Hematopoietic multipotent progenitor cell treated with erythropoietin and hydrocortisone succinate and interleukin-3 and kit ligand, for 8 days (in vitro differentiated cells): ENCODE data around the gene KCNJ5.
"Not testable (repeated sequence)": the region's sequence is repeated elsewhere in the genome, so short reads cannot be mapped to it uniquely, and the experiment has no call there.

Experiments
- DNase-seq: peaks from one replicate; pipeline ENCODE4 v3.0.0-alpha.2; 2015

Gene KCNJ5

DNA sequence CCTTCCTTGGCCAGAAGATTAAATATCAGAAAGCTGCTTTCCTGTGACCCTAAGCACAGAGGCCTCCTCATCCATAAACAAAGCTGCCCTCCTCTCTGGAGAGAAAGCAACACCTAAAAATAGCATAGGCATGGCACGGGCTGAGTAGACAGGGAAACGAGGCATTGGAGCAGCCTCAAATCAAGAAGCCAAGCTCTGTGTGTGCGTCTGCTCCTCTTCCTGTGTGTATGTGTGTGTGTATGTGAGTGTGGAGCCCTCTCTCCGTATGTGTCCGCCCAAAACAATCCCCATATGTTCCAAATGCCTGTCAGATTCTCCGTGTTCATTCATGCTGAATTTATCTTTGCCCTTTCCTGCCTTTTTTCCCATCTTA, 24.0 kb downstream of the KCNJ5 start:
- no peak for DNase-seq

GRCh38 chr11:128916037-128916572, 24.9 kb downstream of the KCNJ5 start:
- no peak for DNase-seq

DNA sequence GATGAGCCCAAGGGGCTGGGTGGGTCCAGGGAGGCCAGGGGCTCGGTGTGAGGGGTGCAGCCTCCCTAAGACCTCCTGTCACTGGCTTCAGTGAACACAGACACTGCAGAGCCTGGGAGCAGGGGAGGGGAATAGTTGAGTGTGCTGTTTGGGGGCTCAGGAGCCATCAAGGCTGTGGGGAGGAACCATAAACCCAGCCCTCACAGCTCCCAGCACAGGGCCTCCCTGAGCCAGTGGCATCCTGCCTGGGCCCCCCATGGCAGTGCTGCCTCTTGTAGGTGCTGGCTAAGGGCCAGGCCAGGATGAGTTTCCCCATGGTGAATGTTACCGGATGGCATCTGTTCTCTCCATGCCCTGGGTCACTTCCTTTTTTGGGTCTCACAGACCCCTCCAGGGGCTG, 25.5 kb downstream of the KCNJ5 start:
- no peak for DNase-seq

GRCh38 chr11:128917144-128917724, 26.1 kb downstream of the KCNJ5 start:
- DNase-seq, result no peak

- DNase-seq, result no peak
These were observed 28.1 kb downstream of the KCNJ5 start for GRCh38 chr11:128919216-128919615.

DNA sequence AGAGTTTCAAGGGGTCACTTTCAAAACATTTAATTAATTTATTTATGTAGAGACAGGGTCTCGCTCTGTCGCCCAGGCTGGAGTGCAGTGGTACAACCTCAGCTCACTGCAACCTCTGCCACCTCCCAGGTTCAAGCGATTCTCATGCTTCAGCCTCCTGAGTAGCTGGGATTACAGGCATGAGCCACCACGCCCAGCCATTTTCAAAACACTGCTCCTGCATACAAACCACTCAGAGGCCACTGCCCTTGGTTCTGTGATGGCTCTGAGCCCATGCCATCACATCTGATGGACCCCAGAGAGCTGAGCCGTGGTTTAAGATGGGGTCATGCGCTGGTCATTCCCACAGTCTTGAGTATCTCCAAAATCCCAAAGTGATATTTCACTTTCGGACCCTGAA, 28.5 kb downstream of the KCNJ5 start:
- DNase-seq, result not testable (repeated sequence)

DNA sequence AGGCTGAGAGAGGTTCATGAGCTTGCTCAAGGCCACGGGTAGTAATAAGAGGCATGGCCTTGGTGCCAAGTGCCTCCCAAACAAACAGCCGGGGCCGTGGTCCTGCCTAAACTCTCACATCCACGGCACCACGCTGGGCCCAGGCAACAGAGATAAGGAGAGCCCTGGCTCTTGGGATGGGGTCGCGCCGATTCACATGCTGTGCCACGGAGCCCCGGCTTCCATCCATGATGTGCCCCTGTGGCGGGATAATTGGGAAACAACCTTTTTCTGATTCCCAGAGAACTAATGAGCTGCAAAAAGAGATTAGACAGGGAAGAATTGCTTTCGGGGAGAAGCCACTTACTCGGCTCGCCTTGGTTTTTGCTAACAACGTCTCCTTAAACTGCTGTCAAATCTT, 29.5 kb downstream of the KCNJ5 start:
- DNase-seq, result no peak

DNA sequence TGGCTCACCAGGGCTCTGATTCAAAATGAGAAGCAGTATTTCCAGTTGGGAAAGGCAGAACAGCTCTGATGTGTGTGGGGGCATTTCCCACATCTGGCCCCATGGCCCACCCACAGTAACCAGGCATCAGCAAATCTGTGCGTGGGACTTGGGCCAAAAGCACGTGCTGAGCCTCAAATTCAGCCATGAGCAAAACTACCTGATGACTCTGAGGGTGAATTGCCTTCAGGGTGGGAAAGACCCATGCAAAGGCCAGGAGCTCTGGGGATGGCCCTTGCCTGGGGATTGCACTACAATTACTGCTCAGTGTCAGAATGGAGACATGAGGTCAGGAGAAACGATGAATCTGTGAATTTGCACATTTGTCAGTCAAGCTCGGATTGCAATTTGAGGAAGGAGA, 30.6 kb downstream of the KCNJ5 start:
- no peak for DNase-seq

GRCh38 chr11:128924104-128924503, 32.9 kb downstream of the KCNJ5 start:
- DNase-seq, result no peak

- no peak for DNase-seq
These were observed 33.5 kb downstream of the KCNJ5 start for GRCh38 chr11:128924510-128925249.

DNA sequence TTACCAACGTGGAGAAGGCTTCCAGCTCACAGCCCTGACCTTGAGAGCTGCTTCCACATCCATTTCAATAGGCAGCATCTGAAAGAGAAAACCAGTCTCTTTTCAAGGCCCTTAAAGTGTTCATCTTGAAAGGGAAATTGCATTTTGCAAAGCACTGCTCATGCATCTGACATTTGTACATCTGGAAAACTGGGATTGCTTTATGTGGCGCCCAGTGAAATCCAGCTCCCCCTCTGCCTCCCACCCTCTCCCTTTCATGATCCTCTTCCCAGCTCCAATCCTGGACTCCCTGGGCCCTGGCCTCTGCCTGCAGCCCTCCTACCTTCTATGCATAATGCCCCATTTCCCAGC, 34.1 kb downstream of the KCNJ5 start:
- no peak for DNase-seq

GRCh38 chr11:128926000-128926399, 34.8 kb downstream of the KCNJ5 start:
- no peak for DNase-seq

GRCh38 chr11:128926437-128927107, 35.4 kb downstream of the KCNJ5 start:
- DNase-seq, result no peak

DNA sequence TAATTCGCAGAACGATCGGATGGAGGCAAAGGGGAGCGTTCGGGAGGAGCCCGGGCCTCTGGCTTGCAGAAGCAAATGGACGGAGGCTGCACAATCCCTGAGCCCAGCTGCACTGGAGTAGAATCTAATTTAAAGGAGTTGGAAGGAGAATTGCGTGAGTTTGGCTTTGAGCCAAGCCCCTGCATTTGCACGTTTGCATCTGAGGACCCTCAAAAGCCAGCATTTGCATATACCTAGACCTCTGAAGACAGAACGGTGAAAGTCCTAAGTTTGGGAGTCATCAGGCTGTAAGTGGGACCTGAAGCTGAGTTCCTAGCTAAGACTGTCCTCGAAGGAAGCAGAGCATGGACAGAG, 35.9 kb downstream of the KCNJ5 start:
- DNase-seq, result no peak

GRCh38 chr11:128927683-128928336, 36.7 kb downstream of the KCNJ5 start:
- no peak for DNase-seq

DNA sequence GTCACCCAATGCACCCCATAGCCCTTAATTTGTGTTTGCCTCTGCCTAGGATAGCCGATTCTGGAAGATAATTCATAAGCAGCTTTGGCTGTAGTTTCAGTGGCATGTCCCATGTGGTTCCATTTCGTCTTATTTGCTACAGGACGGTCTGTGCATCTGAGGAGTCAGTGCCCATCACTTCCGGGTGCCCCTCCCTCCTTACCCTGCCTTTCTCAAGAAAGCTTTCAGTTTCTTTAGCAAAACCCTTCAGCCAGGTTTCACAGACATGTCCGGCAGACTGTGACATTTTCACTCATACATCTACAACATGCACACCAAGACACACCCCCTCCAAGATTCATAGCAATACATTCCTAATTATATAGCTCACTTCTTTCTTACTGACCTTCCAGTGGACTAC, 37.2 kb downstream of the KCNJ5 start:
- no peak for DNase-seq

- DNase-seq, result no peak
These were observed 38.3 kb downstream of the KCNJ5 start for GRCh38 chr11:128929468-128929867.

GRCh38 chr11:128929991-128930390, 38.8 kb downstream of the KCNJ5 start:
- no peak for DNase-seq

GRCh38 chr11:128931066-128931465, 39.9 kb downstream of the KCNJ5 start:
- no peak for DNase-seq

DNA sequence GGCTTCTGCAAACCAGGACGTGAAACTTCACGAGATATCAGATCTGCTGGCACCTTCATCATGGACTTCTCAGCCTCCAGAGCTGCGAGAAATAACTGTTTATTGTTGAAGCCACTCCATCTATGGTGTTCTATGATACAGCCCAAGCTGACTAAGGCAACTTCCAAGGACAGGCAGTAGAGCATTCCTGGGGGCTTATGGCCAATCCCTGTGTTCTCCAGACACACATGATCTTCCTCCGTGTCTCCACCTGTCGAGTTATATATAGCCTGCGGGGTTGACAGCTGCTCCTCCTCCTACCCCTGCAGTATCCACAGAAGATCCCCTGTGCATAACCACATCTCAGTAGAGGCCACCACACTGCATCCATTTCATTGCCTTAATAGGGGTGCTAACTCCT, 40.5 kb downstream of the KCNJ5 start:
- no peak for DNase-seq

- no peak for DNase-seq
These were observed 42.5 kb downstream of the KCNJ5 start for GRCh38 chr11:128933481-128934178.

DNA sequence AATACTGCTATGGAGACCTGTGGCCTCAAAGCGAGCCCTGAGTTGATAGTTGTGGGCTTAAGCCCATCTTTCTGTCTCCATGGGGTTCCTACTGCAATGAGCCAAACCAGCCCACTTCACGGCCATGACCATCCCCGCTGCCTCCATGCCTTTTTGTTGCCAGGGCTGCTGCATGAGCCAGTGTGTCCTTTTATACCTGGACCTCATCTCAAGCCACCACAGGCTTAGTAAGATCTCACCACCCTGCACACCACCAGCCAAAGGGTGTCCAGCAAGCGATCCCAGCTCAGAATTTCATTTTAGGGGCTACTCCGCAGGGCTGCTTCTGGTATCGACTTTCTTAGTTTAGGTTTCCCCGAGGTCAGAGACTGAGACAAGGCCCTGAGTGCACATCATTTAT, 43.2 kb downstream of the KCNJ5 start:
- no peak for DNase-seq

DNA sequence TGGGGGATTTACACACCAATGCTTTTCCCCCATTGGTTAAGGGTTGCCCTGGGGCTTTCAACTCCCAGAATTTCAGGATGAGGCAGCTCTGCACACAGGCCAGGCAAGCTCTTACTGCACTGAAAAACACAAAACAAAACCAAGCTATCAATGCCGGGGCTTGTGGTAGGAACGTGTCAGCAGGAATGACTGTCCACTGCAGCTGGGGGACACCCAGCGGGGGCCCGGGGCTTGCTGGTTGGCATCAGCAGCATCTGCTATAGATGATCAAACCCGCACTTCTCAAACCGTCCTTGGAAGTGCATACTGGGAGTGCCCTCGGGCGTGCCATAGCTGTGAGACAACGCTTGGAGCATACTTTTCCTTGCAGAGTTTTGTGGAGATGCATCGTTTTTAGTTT, 43.8 kb downstream of the KCNJ5 start:
- DNase-seq, result no peak
